NCI-H2081 treated with DMSO at 0.1 percent for 48 hours (cell line): ENCODE data around the gene DCLK1.
"Not testable (repeated sequence)": the region's sequence is repeated elsewhere in the genome, so short reads cannot be mapped to it uniquely, and the experiment has no call there.

Experiments used
- DNase-seq: peaks from one replicate; lab custom pipeline; 2025; lab: John Stamatoyannopoulos, UW

DCLK1 gene

DNA sequence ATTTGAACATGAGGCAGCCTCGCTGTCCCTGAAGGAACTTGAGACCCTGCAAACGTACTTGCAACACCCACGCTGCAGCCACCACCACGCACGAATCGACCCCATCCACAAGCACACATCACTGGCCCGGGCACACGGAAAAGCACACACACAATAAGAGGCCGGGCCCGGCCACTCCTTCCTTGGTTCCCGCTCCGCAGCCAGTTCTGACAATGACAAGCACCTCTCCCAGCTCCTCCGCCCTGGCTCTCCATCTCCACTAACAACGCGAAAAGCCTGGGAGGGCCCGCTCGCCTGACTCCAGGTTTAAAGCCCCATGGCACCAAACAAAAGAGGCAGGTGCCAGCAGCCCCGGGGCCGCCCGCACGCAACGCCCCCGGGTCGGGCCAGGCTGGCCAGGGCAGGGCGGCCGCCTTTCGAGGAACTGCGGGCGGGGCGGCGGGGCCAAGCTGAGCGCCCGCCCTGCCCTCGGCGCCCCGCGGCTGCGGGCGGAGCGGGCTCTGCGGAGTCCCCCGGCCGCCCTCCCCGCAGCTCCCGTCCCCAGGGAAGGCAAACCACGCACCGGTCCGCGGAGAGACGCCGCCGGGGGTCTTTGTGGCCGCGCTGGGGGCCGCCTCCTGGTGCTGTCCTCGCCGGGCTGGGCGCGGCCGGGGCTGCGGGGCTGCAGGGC, 495 bp downstream of the DCLK1 start:
- DNase-seq: no peak

DNA sequence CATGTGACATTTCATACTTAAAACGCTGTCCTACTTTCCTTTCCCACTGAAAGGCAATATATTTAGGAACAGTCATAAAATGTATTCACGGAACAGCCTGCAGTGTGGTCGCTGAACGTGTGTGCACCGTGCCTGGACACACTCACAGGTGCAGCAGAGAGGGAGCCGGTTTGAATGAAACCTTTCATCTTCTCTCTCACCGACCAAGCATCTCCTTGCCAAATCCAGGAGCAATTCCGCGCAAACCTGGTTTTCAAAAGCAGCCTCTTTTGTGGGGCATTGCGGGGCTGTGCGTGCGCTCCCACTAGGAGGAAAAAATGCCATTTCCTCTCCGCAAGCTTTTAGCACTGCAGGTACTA, 1.0 kb downstream of the DCLK1 start:
- no peak for DNase-seq

DNA sequence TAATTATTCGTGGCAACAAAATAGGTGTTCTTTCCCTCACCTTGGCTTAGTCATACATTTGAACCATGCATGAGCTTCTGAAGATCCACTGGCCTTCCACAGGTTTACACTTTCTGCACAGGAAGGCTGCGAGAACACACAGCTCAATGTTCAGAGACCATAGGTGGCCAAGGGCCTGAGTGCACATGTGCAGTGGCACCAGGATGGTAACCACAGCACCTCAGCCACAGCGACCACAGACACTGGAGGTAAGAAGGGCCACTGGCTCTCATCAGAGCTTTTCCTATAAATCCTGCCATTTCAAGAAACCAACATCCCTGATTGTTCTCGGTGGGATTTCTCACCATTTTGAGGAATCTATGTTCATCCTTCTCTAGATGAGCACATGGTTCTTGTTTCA, 1.6 kb downstream of the DCLK1 start:
- DNase-seq: no peak

DNA sequence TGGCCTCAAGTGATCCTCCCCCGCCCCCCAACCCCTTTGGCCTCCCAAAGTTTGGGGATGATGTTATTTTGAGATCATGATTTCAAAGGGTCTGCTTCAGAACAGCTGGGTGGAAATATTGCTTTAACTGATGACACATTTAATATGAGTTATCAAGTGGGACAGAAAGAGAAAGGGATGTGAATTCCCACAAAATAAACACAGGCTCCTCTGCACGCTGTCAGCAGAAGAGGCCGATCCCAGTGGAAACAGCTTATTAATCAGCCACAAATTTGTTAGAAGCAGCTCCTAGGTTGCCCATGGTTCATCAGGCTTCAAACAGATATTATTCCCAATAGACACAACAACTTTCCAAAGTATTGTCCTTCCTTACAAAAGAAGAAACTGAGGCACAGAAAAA, 4.7 kb downstream of the DCLK1 start:
- DNase-seq: no peak

DNA sequence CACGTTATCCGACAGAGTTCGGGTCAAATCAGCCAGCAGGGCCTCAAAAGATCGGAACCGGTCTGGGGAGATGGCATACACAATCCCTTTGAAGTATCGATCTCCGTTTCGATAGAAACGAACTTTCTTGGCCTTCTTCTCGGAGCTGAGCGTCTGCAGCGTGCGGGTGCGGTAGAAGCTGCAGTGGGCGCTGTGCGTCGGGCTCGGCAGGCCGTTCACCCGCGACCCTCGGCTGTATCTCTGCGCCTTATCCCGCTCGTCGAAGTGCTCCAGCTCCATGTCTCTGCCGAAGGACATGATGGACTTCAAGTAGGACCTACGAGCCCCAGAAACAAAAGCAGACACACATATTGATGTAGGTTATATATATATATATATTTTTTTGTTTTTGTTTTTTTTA, 5.3 kb downstream of the DCLK1 start:
- no peak for DNase-seq

DNA sequence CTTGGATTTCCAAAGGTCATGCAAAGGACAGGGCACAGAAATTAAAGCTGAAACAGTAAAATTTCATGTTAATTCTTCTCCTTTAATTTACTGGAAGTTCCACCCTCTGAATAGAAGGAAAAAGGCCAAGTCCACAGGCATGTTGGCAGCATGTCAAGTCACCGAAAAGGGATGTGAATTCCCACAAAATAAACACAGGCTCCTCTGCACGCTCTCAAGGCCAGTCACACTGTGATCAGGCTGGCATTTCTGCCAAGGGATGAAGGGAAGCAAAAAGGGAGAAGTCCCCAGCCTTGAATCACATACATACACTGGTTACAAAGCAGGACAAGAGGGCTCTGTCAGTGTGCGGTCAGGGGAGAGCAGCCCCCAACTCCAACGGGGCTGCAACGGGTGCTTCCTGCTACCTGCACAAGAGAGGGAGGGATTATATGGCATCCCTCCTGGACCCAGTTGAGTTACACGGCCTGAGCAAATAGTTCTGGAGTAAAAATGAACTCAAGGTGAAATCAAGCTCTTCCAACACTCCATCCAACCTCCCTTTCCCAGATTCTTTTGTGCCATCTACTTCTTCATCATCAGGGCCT, 6.9 kb downstream of the DCLK1 start:
- no peak for DNase-seq

DNA sequence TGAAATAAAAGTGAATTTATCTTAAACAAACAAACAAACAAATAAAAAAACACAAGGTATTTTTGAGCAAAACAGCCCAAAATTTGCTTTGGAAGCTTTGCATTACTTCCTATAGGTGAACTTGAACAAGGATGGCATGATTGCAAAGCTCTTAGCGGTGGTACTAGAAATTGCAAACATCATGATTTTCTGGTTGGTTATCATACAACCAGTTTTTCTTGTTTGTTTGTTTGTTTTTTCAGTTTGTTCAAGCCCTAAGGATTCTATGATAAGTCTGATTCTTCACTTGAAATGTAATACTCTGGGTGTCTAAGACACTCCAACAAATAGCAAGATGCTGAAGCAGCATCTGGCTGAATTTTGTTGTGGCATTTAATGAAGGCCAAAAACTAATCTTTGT, 15.9 kb downstream of the DCLK1 start:
- DNase-seq: no peak

DNA sequence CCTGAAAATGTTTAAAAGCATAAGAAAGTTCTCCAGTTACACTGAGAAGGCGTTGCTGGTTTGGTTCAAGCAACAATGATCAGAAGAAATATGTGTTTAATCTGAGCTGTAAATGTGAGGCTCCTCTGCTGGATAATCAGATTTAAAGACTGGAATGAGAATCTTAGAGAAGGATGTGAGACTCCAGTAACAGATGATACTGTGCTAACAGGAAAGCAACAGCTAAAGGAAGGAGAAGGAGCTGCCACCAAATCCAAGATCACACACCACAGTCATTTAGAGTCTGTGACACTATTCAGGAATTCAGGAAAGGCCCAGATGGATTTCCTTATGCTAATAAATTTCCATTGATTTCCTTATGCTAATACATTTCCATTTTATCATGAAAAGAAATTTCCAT, 16.9 kb downstream of the DCLK1 start:
- no peak for DNase-seq

DNA sequence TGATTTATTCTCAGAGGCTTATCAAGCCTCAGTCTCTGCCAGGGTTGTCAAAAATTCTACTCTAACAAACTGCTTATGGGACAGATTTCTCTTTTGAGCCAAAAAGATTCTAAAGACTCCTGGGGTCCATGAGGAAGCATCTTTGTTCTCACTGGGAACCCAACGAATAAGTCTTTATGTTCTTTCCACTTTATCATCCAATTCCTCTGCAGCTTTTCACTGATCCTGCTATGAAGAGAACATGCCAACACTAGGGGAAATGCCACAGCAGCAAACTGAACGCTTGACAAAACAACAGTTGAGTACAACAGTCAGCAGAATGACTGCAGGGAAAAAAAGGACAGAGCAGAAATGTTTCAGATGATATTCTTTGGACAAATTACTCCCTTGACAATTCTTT, 22.2 kb downstream of the DCLK1 start:
- DNase-seq: no peak

DNA sequence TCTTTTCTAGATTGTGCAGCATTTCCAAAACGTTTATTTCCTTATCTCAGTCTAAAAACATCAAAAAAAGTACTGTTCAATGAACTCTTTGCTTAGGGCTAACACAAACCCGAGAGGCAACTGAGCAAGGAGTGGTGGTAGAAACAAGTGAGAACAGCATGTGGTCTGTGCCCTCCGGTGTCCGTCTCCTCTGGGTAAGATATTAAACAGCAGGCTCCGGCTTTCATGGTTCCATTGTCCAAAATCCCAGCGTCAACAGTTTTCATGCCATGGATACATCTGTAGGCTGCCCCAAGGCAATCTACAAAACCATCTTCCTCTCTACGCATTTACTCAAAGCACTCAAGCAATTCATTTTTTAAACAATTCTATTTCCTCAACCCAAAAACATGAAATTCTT, 22.8 kb downstream of the DCLK1 start:
- no peak for DNase-seq

DNA sequence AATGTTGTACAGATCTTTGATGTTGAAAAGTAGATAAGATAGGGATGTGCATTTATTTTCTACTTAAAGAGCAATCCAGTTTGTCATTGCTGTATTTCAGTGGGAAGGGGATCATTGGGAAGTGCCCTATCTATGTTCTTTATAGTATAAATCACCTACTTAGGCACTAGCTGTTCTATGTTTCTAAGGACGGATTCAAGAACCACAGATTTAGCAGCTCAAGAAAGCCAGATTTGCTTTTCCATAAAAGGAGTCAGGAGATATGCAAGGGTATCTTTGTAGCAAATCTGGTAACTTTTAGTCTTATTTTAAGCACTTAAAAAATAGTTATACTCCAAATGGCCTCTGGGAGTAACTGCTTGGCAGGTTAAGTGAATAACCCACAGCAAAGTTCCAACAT, 23.7 kb downstream of the DCLK1 start:
- DNase-seq: no peak

DNA sequence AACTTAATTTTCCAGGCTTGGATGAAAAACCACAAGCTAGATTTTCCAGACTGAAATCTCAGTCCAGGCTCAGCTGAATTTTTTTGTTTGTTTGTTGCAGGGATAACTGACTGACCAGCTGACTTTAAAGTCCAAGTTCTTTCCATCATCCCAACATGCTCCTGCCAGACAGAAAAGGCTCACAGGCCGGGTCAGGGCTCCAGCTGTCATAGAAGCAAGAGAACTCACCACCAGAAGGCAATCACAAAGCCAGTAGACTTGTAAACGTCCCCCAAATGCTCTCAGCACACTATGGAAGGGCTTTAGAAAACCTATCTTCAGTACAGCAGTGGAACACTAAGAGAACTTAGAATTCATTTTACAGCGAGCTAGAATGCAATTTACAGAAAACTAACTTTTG, 25.5 kb downstream of the DCLK1 start:
- no peak for DNase-seq

DNA sequence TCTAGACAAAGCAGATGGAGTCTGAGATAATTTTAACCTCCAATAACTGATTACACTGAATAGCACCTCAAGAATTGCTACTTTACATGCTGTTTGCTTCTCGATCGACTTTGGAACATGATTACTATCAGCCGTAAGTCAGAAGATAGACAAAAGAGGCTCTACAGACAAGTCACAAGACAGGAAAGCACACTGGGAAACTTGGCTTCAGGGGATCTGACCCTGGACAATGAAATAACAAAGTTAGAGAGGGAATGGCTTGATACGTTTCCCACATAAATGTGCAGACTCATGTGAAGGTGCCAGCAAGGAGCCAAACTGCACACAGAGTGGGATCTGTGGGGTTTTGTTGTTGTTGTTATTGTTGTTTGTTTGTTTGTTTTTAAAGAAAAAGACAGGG, 28.5 kb downstream of the DCLK1 start:
- DNase-seq: no peak

DNA sequence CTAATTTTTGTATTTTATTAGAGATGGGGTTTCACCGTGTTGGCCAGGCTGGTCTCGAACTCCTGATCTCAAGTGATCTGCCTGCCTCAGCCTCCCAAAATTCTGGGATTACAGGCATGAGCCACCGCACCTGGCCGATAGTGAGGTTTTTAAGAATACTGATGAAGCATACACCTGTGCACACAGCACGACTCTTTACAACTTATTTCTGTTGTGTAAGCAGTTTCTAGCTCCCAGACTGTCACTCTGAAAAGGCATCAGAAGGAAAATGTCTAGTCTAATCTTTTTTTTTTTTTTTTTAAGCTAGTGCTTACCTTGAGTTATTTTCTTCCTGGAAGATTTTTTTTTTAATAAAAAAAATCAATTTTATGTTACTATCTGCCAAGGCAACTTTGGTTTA, 29.3 kb downstream of the DCLK1 start:
- not testable (repeated sequence) for DNase-seq

DNA sequence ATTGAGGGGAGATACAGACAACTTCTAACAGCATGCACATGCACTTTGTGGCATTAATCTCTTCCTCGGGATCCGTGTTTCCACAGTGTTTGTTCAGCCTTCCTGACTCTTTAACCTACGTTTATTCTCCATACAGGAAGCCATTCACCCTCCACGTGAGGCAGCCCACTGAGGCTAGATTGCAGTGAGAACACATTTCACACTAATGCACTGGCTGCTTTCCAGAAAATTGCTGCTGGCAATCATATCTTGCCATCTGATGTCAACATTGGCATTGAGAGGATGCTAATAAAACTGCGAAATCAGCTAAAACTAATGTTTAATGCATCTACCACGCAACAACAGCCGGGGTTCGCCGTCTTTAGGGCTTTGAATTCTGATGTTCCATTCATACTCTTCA, 30.0 kb downstream of the DCLK1 start:
- DNase-seq: peak; percentile 79

DNA sequence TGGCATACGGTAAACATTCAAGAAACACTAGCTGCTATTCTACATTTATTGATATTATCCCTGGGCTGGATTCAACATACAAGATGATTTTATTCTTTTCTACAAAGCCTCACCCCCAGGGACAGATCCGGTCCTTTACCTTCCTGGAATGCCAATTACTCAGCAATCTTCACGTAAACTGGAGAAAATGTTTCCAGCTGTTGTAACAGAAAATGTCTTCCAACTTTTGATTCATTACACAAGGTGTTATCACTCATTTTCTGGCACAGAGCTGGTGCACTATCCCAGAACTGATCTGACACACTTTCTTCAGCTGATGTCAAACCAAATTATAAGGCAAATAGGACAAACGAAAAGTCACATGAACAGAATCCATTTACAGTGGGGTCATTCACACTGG, 33.1 kb downstream of the DCLK1 start:
- DNase-seq: no peak

DNA sequence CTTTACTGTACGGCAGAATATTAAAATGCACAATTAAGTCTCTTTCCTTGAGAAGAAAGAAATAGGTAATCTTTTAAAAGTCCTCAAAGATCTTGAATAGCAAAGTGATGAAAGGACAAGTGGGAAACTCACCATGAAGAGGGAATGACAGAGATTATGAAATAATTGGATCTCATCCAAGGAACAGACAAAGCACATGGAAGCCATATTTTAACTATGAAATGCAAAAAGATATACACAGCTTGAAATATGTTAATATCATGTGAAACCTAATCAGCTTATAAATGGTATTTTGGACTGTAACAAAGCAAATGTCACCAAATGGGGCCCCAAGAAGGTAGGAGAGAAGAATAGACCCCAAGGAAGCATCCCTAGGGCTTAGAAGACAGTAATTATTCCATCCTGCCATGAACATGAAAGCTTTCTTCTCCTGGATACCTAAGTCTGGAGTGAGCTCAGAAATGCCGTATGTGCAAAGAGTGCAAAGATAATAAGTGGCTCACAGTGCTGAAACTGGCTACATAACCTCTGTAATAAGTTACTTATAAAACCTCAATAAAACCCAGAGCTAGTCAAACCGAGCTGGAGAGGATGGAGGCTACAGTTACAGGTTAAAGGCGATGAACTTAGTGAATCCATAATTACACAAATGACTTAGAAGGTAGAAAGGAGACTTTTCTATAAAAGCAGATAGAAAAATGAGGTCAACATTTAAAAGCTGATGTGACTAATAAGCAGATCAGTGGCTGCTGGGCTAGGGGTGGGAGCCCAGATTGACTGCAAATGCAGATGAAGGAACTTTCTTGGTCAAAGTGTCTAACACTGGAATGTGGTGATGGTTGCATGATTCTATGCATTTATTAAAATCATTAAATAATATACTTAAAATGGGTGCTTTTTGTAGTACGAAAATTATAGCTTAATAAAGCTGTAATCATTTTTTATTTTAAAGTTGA, 34.4 kb downstream of the DCLK1 start:
- no peak for DNase-seq

DNA sequence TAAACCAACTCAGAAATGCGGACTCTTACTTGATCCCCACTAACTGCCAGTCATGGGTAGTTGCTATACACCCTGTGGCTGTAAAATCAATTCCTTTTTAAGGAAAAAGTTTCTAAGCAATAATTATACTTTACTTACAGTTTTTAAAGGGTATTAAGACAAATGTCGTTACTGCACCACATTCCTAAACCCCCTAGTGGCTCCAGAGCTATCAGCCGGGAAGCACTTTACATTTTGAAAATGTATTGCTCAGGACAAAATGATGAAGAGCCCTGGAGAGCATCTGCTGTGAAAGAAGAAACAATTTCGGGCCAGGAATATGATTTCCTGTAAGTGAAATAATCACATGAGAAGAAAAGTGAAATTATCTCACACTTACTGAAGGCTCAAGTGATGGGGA, 36.7 kb downstream of the DCLK1 start:
- no peak for DNase-seq

DNA sequence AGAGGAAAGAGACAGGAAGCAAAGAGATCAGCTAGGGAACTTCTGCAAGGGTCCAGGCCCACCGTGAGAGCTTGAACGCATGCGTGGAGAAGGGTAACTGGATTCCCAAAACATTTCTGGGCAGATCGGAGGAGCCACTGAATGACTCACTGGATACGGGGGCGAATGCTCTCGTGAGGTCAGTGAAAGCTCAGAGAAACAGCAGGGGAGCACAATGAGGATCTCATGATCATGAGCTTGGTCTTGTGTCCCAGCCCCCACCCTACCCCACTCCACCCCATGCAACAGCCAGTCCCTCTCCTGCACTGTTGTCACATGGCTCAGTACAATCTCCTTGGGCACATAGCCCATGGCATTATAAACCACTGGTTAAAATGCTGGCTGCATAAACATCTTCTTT, 40.6 kb downstream of the DCLK1 start:
- no peak for DNase-seq

DNA sequence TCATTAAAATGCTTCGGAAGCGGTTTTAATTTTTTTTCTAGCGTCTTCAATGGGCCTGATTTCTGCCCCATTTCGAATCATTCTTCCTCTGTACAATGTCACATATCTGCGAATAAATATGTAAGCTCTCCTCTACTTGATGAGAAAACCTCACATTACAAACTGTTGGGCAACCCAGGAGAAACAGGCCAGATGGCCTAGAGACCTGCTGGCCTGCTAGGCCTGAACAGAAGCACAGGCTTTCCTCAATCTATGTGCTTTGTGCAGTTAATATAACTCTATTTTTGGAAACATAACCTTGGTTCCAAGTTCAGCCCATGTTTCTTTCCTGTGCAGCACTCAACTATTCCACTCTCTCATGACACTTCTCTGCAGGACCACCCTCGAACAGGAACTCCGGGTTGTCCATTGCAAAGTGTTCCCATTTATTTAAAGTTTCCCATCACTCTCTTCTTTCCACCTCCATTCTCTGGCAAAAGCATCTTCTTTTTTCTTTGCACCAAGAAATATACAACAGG, 42.0 kb downstream of the DCLK1 start:
- DNase-seq: no peak

DNA sequence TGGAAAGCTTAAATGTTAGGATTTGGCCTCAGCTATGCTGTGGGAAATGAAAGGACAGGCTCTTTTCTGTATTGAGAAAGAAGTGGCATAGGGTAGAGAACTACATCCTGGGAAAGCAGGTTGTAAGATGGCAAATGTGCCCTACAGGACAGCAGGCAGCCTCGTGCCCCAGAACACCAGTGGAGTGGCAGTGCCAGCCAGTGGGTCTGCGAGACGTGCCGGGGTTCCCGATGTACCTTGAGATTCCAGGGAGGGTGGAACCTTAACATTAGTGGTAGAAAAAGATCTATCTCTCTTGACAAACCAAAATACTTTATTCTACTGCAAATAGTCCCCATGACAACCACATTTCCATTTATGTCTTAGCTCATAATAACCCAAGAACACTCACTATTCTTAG, 42.7 kb downstream of the DCLK1 start:
- no peak for DNase-seq

DNA sequence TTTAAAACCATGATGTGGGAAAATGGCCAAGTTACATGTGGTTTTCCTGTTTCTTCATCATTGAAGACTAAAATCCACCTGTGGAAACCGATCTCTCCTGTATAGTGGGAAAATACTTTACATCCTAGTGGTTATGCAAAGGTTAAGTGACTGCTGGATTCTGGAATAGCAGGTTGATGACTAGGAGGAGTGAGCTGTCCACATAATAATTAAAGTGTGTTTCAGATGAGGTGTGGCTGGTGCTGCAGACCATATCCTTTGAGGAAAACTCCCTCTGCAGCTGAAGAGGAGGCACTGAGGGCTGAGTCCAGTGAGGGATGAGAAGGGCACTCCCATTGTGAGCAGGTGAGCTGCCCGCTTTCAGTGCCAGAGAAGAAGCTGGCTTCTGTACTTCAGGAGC, 43.2 kb downstream of the DCLK1 start:
- no peak for DNase-seq

DNA sequence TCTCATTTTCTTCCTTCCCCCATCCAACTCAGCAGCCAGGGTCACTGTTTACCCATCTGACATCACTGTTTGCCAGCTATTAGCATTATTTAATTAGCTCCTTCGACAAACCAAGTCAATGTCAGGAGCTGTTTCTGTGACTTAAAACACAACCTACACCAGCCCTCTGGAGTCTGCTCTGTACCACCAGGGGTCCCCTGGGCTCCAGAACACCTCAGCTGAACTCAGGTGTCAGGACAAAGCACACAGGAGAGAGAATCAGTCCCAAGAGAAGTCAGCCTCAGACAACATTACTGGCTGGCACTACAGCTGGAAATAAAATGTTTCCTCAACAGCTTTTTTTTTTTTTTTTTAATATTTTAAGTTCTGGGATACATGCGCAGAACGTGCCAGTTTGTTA, 45.1 kb downstream of the DCLK1 start:
- no peak for DNase-seq
